GM21360 (cell line): Measurements from ENCODE around the gene BBX.

Experiments
- ATAC-seq: cut with Tn5 transposase; IDR thresholded peaks from one replicate; pipeline ENCODE4 v1.9.1; 2021; ENCODE audit warnings: mild to moderate bottlenecking, moderate library complexity; ENCODE audit not compliant: unreplicated experiment

BBX gene

DNA sequence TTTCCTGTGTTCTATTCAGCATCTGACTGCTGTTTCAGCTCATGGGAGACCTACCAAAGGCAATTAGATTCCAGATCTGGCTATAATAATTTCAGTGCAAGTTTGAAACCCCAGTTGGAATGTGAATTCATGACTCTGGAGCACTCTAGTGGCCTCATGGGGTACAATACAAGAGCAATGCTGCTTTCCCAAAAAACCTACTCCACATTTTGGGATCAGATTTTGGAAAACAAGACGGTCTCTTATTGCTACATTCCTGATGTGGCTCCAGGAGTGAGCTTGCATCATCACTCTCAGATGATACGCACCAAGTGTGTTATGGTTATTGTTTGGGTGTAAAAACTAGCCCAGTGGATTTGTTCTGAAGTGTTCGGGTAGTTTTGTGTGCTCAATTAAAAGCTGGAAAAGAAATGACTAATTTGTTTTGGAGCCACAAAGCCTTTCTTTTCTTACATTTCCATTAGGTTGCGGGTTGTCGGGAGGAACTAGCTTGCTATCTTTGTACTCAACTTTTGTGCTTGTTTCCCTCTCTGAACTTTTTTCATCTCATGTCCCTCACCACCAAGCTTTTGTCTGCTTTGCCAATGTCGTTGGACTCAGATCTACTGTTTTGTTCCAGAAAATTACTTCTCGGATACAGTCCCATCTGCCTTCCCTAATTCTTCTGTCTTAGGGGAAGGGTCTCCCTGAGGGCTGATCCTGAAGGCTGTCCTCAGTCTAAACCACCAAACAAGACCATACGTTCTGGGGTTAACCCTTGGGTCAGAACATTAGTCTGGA is 272.1 kb downstream of the BBX start:
- no peak for ATAC-seq

DNA sequence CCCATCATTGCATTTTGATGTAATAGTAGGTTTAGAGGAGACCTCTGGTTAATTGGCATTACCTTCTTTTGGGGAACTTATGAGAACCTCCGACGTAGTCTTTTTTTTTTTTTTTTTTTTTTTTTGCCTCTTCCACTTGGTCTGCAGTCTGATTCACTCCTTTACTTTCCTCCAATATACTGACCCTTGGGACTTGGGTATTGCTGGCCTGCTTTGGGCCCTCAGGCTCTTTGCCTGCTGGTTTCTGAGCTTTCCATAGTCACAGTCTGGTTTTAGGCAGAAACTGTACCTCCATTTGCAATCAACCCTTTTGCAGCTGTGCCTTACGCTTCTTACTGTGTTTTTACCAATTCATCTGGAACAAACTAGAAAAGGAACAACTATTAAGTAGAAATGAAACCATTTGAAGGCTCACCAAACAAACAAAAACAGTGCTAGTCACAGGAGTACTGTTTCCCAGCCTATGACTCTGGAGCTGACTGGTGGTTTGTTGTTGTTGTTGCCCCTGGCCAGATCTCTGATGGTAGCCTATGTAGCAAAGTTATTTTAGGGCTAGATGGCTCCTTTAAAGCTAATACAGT is 272.8 kb downstream of the BBX start:
- no peak for ATAC-seq

DNA sequence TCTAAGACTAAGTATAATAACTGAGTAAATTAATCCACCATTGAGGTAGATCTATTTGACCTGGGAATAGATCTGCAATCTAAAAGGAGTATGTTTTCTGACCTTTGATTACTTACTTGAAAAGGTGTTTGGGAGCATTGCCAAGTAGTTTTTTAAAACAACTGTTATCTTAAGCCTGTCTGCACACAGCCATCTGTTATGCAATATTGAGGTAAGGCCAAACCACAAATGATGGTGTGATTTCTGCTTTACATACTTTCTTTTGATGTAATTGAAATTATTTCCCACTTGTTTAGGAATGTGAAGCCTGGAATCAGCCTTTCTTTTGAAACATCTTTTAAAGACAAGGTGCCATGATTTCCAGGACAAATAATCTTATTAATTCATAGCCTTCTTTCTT is 274.0 kb downstream of the BBX start:
- ATAC-seq, result no peak

DNA sequence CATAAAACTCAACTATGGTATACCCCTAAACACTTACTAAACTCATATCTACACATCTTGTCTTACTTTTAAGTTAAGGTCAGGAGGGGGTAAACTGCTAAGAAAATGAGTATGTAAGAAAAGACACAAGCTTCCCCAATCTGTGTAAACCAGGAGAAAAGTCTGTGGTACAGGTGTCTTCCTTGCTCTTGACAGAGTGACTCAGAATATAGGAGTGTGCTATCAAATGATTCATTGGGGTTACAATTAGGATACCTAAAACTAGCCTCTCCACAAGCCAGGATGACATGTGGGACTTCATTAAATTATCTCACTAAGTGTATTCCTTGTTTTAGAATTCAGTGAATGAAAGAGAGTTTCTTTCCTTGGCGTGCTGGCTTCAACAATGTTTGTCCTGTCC is 274.8 kb downstream of the BBX start:
- no peak for ATAC-seq

DNA sequence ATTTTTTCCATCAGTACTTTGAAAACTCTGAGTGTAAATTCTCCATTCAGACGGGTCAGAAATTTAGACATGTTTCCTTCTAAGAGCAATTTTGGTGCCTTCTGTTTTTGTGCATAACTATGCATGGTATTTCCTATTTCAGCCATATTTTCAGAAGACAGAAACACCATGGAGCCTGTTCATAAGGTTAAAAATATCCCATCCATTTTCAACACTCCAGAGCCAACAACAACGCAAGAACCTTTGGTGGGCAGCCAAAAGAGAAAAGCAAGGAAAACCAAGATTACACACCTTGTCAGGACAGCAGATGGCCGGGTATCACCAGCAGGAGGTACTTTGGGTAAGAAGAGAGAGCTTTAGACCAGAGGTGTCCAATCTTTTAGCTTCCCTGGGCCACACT is 275.6 kb downstream of the BBX start:
- no peak for ATAC-seq

DNA sequence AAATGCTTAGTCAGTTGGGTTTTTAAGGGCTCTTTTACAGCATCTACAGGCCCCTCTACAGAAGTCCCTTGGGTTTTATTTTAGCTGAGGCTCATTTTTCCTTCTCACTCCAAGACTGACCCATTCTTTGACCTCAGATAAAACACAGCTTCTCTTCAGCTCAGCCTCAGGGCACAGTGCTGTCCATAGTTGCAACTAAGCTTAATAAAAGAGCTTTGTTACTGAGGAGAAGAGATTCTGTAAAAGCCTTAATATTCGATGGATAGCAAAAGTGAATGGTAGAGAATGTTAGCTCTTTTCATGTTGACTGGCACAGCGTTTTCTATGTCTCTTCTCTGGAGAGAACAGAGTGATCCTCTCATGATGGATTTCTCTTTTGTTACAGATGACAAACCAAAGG is 277.9 kb downstream of the BBX start:
- no peak for ATAC-seq

GRCh38 chr3:107803170-107803569 is 280.4 kb downstream of the BBX start:
- ATAC-seq, result no peak

- ATAC-seq, result no peak
Observed at GRCh38 chr3:107806021-107806420, 283.3 kb downstream of the BBX start.

- ATAC-seq, result no peak
Observed at GRCh38 chr3:107806536-107806935, 283.8 kb downstream of the BBX start.

- ATAC-seq, result no peak
Observed at GRCh38 chr3:107810171-107811071, 287.7 kb downstream of the BBX start.

- ATAC-seq, result no peak
Observed at GRCh38 chr3:107813026-107813425, 290.3 kb downstream of the BBX start.

DNA sequence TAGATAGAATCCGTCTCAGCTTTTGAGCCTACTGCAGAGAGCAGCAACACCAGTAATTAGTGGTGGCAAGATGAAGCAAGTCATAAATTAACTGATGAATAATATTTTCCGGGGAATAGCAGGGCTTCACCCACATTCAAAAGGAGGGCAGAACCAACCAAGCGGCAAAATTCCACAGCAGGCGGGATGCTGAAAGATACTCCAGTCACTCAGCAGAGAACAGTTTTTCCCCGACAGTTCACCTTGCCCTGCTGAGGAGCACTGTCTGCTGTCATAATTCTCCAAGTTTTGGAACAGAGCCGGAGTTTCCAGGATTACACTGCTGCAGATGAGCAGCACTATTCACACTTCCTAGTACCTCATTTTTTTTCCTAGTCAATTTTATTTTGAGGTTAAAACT is 293.3 kb downstream of the BBX start:
- ATAC-seq, result no peak

DNA sequence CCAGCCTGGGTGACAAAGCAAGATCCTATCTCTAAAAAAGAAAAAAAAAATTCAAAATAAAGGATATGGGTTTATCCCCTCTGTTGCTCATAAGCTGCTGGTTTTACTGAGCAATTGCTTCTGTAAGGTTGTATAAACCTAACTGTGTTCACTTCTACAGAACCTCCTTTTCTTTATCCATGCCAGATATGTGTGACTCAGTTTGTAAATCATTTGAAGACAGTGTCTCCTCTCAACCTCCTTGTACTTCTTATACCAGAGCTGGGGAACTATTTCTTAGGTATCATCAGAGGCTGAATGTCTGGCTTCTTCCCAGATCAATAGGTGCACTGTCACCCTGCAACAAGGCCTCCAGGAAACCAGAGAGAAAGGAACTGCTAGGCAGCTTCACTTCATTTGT is 294.3 kb downstream of the BBX start:
- no peak for ATAC-seq

DNA sequence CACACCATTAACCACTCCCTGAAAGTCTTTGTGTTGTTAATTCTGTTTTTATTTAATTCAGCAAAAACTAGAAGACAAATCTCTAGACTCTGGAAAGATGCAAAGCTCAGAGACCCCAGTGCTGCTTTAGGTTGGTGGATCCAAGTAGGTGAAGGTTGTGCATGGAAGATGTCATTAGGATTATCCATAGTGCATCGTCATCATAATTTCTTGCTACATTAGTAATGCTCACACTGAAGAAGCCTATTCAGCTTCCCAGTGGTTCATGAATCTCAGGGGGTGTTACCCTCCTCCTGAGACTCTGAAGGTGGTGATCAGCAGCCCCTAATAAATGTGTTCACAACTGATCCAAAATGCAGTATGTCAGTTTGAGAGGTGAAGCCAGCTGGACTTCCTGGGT is 295.3 kb downstream of the BBX start:
- no peak for ATAC-seq

- no peak for ATAC-seq
Observed at GRCh38 chr3:107819656-107820055, 296.9 kb downstream of the BBX start.

GRCh38 chr3:107822308-107822707 is 299.5 kb downstream of the BBX start:
- ATAC-seq, result no peak

DNA sequence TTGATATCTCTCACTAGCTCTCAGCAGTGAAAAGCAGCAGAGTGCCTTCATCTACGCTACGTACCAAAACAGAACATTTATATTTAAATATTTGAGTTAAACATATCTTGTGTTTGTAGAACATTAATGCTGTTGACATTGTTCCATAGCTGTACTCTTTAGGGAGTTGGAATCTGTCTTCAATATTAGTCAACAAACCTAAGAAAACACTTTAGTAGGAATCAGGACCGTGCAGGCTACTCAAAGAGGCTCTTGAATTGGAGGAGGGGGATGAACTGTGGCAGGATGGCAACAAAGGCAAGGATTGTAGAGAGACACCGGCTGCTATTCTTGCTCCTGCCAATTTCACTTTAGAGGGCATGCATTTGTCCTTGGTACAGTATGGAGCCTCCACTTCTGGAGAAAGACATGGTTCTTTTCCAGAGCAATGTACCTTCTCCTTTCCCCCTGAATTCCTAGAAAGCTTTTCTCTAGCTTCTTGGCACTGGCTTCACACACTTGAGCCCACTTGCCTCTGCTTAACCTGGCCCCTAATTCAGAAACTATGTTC is 302.1 kb downstream of the BBX start:
- no peak for ATAC-seq

DNA sequence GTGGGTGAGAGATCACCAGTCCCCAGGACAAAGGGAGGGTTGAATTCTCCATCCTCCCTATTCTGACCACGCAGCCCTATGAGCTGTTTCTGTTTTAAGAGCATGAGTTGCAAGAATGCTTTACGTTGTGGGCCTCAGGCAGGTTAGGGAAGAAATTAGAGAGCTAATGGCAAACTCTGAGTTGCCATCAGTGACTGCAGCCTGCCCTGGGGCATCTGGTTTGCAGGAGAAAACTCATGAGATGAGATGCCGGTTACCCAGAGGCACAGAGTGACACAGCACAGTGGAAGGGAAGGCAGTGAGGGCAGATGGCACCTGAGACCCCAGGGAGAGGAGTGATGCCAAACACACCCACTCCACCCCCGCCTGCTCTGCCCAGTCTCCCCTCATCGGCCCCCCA is 302.8 kb downstream of the BBX start:
- no peak for ATAC-seq

DNA sequence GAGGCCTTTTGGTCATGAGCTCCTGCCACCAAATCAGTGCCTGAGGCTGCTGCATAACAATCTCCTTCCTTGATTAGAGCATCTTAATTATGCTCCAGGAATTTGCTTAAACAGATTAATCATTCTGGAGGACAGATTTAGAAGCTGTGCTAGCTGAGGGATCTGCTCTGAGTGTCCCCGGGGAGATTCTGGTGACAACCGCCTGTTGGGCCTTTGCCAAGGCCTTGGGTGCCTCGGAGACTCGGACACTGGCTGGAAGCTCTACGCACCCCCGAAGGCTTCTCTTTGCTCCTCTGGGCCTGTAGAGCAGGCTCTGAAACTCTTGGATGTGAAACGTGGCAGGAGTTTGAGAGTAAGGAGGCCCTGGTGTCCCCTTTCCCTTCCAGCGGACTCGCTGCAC is 304.0 kb downstream of the BBX start:
- ATAC-seq, result no peak

- no peak for ATAC-seq
Observed at GRCh38 chr3:107829185-107829584, 306.4 kb downstream of the BBX start.

GRCh38 chr3:107831590-107831989 is 308.8 kb downstream of the BBX start:
- ATAC-seq, result no peak

- ATAC-seq, result no peak
Observed at GRCh38 chr3:107833043-107833442, 310.3 kb downstream of the BBX start.
